NCI-H524 treated with DMSO at 0.1 percent for 48 hours (cell line): ENCODE measurements around the gene MAP2K7.
"Not testable (repeated sequence)": the region's sequence is repeated elsewhere in the genome, so short reads cannot be mapped to it uniquely, and the experiment has no call there.

Experiments used
- DNase-seq: peaks from one replicate; lab custom pipeline; 2025; lab: John Stamatoyannopoulos, UW

Gene MAP2K7

DNA sequence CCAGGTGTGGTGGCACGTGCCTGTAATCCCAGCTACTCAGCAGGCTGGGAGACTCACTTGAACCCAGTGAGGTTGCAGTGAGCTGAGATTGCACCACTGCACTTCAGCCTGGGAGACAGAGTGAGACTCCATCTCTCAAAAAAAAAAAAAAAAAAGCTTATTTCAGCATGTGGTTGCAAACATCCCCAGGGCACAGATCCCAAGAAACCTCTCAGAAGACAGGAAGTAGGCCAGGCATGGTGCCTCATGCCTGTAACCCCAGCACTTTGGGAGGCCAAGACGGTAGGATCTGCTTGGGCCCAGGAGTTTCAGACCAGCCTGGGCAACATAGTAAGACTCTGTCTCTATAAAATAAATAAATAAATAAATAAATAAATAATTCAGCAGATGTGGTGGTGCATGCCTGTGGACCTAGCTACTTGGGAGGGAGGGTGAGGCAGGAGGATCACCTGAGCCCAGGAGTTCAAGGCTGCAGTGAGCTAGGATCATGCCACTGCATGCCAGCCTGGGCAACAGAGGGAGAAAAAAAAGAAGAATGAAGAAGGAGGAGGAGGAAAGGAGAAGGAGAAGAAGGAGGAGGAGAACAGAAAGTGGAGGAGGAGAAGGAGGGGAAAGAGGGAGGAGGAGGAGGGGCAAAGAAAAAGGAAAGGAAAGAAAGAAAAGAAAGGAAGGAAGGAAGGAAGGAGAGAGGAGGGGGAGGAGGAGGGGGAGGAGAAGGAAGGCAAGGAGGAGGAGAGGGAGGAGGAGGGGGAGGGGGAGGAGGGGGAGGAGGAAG, 19.7 kb upstream of the MAP2K7 start:
- DNase-seq: no peak

DNA sequence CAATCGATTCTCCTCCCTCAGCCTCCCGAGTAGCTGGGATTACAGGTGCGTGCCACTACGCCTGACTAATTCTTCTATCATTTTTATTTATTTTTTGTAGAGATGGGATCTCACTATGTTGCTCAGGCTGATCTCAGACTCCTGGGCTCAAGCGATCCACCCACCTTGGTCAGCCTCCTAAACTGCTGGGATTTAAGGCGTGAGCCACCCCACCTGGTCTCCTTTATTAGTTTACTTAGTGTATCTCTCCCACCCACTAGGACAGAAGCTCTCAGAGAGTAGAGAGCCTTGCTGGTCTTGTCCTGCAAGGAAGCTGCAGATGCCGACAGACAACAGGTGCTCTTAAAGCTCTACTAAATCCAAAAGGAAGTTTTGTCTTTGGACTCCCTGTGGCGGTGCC, 17.9 kb upstream of the MAP2K7 start:
- DNase-seq: no peak

DNA sequence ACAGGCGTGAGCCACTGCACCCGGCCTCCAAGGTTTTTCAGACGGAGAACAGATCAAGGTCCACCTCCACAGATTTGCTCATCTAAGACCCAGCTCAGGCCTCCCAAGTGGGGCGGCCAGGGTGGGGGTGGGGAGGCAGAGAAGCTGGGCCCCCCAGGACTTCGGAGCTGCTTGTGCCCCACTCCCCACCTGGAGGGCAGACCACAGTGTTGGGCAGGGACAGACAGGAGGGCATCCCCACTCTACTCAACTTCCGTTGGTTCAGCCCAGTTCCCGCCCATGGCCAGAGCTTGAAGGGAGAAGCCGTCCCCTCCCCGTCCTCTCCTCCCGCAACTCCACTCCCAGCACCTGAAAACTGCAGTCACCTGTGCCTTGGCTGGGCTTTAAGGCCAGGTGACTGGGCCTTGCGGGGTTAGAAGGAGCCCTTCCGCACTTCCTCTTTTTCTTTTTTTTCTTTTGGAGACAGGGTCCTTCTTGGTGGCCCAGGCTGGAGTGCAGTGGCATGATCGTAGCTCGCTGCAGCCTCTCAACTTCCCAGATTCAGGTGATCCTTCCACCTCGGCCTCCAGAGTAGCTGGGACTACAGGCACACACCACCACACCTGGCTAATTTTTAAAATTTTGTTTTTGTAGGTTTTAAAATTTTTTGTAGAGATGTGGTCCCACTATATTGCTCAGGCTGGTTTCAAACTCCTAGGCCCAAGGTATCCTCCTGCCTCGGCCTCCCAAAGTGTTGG, 16.1 kb upstream of the MAP2K7 start:
- DNase-seq: no peak

DNA sequence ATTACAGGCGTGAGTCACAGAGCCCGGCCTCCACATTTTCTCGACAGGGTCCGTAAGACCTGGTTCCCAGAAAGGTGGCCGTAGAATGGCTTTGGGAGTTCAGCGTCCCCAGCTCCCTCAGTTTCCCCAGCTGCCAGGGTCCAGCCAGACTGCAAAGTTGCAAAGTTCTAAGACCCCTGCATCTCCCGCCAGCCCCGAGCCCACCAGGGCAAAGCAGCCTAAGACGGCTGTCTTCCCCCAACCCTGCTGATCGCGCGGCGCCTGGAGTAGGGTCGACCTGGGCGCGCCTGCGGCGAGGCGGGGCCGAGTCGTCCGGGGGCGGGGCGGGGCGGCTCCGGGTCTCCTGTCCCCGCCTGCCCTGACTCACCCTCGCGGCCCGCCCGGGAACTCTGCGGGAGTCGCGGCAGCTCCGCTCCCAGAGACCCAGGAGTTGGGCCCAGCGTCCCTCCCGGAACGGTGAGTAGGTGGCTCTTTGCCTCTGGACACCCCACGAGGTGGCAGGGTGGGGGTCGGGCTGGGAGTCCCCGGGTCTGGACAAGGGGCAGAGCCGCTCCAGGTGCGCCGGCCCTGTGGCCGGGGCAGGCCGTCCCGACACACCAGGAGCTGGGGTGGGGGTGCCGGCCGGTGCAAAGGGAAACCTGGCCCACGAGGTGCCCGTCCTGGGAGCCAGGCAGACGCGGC, 15.4 kb upstream of the MAP2K7 start, which contains the start of gene LRRC8E:
Gene LRRC8E, plus strand, starts transcription at position 366 of the 681 bp plus-strand sequence. CDS start 7,094 bp downstream, outside the sequence.
- no peak for DNase-seq

DNA sequence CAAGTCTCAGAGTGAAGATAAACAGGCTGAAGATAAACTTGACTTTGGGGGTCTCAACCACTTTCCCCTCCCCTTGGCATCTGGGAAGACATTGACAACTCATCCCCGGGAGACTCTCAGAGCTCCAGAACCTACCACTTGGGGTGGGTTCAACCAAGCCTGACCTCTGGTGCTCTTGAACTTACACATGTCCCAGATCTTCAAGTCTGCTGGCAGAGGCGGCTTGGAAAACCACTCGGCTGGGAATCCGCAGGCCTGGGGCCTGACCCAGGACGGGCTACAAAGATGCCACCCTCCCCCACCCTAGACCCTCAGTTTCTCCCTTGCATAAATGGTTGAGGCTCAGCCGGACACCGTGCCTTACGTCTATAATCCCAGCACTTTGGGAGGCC, 14.9 kb upstream of the MAP2K7 start:
- DNase-seq: no peak

DNA sequence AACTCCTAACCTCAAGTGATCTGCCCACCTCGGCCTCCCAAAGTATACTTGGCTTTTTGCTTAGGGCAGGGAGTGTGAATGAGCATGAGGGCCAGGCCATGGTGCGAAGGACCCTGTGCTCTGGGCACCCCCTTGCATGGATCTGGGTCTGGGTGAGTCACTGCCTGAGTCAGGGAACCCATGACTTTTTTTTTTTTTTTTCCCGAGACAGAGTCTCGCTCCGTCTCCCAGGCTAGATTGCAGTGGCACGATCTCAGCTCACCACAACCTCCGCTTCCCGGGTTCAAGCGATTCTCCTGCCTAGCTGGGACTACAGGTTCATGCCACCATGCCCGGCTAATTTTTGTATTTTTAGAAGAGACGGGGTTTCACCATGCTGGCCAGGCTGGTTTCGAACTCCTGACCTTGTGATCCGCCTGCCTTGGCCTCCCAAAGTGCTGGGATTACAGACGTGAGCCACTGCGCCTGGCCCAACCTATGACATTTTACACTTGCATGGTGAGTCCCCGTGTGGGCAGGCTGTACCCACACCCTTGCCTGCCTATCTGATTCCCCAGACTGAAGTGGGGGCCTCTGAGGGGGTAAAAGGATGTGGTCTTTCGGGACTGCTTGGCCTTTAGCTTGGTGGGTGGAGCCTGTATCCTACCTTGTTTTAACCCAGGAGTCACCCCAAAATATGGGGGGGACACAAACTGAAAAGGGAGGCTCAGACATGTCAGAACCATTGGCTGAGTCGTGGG, 10.1 kb upstream of the MAP2K7 start:
- not testable (repeated sequence) for DNase-seq

DNA sequence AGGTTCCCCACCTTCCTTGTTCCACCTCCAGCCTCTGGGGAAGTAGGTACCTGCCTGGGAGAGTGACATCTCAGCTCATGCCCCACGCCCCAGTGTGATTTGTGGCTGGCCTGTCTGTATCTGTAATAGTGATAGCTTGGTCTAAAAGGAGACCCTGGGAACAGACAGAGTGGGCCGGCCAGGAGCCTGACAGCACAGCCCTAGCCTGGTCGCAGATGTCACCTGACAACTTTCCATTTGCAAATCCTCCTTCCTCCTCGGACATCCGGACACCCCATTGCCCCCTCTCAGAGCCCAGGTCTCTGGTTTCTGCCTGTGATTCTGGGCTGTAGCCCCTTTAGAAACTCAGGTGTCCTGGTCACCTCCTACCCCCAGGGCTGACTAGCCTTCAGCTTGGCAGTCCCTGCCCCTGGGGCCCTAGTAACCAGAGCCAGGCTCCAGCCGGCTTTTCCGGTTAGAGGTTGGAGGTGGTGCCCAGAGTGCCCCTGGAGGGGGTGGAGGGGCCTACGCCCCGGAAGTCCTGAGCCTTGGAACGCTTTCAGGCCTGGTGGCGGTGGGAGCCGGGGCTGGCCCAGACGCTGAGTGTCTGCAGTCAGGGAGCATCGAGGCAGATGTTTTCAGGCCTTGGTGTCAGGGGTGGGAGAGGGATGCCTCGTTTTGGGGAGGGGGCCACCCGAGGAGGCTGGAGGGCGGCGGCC, 8.9 kb upstream of the MAP2K7 start:
- DNase-seq: no peak

DNA sequence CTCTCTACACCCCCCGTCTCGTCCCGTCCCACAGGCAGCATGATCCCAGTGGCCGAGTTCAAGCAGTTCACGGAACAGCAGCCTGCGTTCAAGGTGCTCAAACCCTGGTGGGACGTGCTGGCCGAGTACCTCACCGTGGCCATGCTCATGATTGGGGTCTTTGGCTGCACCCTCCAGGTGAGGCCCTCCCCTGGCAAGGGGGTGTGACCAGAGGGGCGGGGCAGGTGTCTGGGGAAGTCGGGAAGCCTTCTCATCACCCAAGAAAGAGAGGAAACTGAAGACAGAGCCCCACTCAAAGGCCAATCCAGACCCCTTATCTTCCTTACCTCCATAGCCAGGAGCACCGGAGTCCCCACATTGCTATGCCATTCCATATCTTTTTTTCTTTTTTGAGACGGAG, 8.1 kb upstream of the MAP2K7 start:
- no peak for DNase-seq

DNA sequence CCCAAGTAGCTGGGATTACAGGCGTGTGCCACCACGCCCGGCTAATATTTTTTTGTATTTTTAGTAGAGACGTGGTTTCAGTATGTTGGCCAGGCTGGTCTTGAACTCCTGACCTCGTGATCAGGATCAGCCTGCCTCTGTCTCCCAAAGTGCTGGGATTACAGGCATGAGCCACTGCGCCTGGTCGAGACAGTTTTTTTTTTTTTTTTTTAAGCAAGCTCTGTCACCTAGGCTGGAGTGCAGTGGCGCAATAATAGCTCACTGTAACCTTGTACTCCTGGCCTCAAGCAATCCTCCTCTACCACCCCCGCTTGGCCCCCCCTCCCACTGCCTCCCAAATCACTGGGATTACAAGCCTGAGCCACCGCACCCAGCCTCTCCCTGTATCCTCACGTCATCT, 6.4 kb upstream of the MAP2K7 start:
- DNase-seq: no peak

DNA sequence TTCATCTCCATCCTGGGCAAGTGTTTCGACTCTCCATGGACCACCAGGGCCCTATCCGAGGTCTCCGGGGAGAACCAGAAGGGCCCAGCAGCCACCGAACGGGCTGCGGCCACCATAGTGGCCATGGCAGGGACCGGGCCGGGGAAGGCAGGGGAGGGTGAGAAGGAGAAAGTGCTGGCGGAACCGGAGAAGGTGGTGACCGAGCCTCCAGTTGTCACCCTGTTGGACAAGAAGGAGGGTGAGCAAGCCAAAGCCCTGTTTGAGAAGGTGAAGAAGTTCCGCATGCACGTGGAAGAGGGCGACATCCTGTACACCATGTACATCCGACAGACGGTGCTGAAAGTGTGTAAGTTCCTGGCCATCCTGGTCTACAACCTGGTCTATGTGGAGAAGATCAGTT, 4.7 kb upstream of the MAP2K7 start:
- no peak for DNase-seq

DNA sequence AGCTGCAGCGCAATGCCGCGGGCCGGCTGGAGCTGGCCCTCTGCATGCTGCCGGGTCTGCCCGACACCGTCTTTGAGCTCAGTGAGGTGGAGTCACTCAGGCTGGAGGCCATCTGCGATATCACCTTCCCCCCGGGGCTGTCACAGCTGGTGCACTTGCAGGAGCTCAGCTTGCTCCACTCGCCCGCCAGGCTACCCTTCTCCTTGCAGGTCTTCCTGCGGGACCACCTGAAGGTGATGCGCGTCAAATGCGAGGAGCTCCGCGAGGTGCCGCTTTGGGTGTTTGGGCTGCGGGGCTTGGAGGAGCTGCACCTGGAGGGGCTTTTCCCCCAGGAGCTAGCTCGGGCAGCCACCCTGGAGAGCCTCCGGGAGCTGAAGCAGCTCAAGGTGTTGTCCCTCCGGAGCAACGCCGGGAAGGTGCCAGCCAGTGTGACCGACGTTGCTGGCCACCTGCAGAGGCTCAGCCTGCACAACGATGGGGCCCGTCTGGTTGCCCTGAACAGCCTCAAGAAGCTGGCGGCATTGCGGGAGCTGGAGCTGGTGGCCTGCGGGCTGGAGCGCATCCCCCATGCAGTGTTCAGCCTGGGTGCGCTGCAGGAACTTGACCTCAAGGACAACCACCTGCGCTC, 3.8 kb upstream of the MAP2K7 start:
- peak; percentile 63 for DNase-seq

DNA sequence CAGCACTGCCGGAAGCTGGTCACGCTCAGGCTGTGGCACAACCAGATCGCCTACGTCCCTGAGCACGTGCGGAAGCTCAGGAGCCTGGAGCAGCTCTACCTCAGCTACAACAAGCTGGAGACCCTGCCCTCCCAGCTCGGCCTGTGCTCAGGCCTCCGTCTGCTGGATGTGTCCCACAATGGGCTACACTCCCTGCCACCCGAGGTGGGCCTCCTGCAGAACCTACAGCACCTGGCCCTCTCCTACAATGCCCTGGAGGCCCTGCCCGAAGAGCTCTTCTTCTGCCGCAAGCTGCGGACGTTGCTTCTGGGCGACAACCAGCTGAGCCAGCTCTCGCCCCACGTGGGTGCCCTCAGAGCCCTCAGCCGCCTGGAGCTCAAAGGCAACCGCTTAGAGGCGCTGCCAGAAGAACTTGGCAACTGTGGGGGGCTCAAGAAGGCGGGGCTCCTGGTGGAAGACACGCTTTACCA, 3.2 kb upstream of the MAP2K7 start:
- DNase-seq: no peak

DNA sequence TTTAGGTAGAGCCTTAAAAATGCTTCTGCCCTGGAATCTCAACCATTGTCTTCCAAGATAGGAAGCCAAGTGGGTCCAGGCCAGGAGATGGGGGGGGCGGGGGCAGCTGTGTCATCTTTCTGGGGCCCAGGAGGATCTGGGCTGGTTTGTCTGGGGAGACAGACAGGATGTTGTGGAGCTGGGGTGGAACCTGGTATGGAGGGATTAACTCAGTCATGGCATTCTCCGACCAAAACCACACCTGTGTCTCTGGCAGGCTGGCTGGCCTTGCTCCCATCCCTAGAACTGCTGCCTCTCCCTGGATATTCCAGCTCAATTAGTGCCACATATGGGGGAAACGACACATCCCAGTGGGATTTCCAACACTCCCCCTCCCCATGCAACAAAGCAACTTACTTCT, 2.7 kb upstream of the MAP2K7 start:
- no peak for DNase-seq

DNA sequence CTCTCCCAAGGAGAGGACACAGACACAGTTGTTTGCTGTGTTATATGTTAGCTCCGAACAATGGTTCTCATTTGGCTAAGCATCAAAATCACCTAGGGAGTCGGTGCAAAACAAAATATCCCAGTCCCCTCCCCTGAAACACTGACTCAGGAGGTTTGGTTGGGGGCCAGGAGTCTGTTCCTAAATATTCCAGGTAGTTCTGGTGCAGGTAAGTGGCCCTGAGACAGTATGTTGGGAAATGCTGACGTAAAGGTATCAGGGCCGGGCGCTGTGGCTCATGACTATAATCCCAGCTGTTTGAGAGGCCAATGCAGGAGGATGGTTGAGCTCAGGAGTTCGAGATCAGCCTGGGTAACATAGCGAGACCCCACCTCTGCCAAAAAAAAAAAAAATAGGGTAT, 2.3 kb upstream of the MAP2K7 start:
- no peak for DNase-seq

DNA sequence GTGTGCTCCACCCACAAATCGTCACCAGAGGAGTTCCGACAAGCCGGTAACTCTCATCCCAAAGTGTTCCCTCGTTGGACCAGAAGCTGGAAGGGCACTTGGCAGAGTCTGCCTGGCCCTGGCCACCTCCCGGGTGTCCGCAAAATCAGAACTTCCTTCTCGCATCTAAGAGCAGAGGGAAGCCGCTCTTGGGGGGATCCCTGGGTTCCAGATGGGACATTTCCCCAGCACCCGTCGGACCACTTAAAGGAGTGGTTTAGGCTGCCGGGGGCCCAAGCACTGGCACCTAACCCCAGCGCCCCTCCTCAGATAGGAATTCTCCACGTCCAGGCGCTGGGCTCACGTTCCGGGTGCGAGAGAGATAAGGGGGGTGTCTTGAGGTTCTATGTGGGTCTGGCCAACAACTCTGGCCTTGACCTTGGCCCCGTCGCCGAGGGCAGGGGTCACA, 857 bp upstream of the MAP2K7 start:
- no peak for DNase-seq

DNA sequence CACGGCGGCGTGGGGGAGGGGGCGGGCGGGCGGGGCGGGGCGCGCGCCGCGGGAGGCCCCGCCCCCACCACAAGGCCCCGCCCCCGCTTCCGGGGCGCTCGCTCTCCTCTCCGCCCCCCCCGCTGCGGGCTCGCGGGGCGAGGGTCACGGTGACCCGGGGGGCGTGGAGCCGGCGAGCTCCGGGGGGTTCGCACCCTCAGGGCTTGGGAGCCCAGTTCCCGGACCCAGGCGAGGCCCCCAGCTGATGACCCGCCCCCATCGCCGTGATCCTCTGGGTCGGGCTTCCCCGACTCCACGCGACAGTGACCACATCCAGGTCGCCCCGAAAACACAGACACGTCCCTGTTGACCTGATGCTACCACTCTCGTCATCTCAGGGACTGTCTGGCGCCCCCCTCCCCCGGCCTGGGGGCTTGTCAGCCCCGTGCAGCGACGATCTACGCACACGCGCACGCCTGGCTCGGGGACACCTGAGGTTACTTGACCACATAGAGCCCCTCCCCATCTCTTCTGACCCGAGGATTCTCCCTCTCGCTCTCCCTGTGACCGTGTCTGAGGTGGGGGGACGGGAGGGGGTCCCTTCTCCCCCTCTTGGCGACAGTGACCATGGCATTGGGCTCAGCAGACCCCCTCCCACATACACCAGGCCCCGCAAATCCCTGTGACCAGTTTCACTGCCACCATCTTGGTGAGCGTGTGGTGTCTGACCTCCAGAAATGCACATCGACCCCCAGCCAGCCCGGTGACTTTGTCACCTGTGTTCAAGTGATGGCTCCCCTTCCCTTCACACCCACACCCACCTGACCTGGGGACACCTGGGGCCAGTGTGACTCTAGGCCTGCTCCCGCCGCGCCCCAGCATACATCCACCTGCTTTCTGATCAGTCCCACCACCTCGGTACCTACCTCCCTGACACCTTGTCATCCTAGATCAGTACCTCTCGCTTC, 670 bp downstream of the MAP2K7 start:
- DNase-seq: no peak

DNA sequence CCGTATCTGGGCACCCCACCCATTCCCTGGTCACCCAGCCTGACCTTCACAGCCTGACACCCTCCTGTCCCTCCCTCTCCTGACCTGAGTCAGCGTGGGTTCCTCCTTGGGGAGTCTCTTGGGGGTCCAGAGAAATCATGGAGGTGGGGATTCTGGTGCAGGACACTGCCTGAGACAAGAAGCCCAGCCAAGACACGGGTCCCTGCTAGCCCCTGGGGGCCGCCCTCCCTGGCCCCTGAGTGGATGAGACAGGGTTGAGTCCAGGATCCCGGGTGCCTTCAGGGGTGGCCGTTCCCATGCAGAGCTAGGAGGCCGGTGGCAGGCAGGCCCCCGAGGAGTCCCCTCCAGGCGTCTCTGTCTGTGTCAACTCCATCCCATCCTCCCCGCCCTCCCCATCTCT, 1.6 kb downstream of the MAP2K7 start:
- no peak for DNase-seq

DNA sequence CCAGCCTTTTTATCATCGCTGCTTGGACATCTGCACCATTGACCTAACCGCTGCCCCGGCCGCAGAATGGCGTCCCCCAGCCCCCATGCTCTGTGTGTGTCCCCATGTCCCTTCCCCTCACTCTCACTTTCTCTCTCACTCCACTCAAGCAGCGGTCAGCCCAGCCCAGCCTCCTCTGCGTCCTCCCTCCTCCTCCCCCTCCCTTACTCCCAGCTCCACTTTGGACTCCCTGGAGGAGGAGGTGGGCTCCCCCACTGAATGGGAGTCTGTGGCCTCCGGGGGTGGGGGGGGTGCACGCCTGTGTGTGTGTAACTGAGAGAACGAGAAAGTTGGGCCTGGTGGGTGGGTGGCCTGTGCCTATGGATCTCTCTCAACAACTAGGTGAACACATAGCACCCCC, 2.2 kb downstream of the MAP2K7 start:
- no peak for DNase-seq

DNA sequence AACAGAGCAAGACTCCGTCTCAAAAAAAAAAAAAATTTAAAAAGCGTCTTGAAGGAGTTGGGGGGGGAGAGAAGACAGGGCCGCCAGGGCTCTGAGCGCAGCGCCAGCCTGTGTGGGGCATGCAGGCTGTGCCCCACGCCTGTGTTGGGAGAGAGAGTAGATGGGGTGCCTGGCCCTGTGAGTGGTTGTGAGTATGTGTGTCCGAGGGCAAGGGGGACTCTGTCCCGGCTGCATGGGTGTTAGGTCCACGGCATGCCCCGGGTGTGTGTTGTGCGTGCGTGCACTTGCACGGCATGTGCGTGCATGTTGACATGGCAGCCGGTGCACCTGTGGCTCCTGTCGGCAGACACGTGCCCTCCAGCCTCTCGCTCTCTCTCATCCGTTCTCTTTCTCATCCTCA, 3.4 kb downstream of the MAP2K7 start:
- DNase-seq: no peak

DNA sequence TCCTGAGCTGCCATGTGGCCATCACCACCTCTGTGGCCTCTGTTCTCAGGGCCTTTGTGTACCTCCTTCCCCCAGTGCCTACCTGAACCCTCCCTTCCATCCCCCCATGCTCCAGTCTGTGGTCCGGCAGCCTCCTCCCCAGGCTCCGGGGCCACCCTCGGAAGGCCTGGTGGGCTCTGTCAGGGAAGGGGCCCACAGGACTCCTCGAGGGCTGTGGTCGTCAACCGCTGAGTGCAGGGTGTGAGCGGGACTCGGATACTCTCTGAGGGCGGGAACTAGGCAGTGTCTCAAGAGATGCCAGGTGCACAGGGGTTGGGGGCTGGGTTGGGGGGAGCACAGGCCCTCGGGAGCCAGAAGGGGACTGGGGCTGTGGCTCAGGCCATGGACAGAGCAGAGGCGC, 3.9 kb downstream of the MAP2K7 start:
- DNase-seq: no peak
